A549 (cell line): Measurements from ENCODE around the gene ITGAX. TPM values are rescaled to one million over a fixed set of nuclear protein-coding genes. Genes with fewer than 3 reads are reported as not detected.
"Not testable (repeated sequence)": the region's sequence is repeated elsewhere in the genome, so short reads cannot be mapped to it uniquely, and the experiment has no call there.

ENCODE experiments used
- ATAC-seq, 2 experiments: fragments of 200-7000 bp in 1 of 2; fragments of >200 bp in 1 of 2; cut with Nextera tagmentation in 1 of 2; cut with Tn5 transposase in 1 of 2; 3 replicates each; pipeline versions ENCODE4 v1.8.0 to v1.9.1; 2018 to 2020; ENCODE audit warnings: mild to moderate bottlenecking in 1 of 2, moderate library complexity in 1 of 2
- CTCF ChIA-PET: fragments of 300-600 bp; sonication (Branson Sonifier 250); formaldehyde crosslinking; extraction: SDS; loops from one replicate; lab custom pipeline; 2021; ENCODE audit warnings: antibody characterized with exemption, inconsistent platforms; lab: Yijun Ruan, JAX
- POLR2A ChIA-PET: fragments of 350-600 bp; formaldehyde crosslinking; extraction: SDS; loops from one replicate; lab custom pipeline; 2021; ENCODE audit warnings: antibody characterized with exemption, inconsistent platforms; lab: Yijun Ruan, JAX
- DNase-seq, 2 experiments: peaks; one replicate each; pipeline versions ENCODE4 v3.0.0 to v3.0.0-alpha.2; 2011 to 2016; ENCODE audit warnings: low read depth in 1 of 2, low spot score in 1 of 2
- FAIRE-seq: peaks from 2 replicates; lab custom pipeline; 2011; peaks lifted over from hg19 to GRCh38; lab: Jason Lieb, UNC
- H3K27ac ChIP-seq, 2 experiments: fragments of >200 bp; sonication (Bioruptor Twin); formaldehyde crosslinking; 3 replicates each; pipeline ENCODE4 v1.5.1; 2016 to 2017
- H3K4me1 ChIP-seq: fragments of >200 bp; sonication (Bioruptor Twin); formaldehyde crosslinking; 3 replicates; pipeline ENCODE4 v1.6.1; 2016
- H3K4me2 ChIP-seq: fragments of >200 bp; sonication (Bioruptor Twin); formaldehyde crosslinking; 3 replicates; pipeline ENCODE4 v1.6.1; 2016
- H3K4me3 ChIP-seq: fragments of >200 bp; sonication (Bioruptor Twin); formaldehyde crosslinking; 3 replicates; pipeline ENCODE4 v1.5.1; 2016
- H3K9me3 ChIP-seq: fragments of >200 bp; sonication (Bioruptor Twin); formaldehyde crosslinking; 3 replicates; pipeline ENCODE4 v1.6.1; 2016
- CBX8 ChIP-seq: fragments of 200-600 bp; sonication (generic); IDR thresholded peaks from 2 replicates; pipeline ENCODE4 v1.6.1; 2016
- CHD2 ChIP-seq: fragments of 150-350 bp; IDR thresholded peaks from 2 replicates; pipeline ENCODE4 v1.6.1; 2014; ENCODE audit warnings: low read length; ENCODE audit not compliant: partially characterized antibody
- CHD4 ChIP-seq: fragments of 200-600 bp; sonication (generic); IDR thresholded peaks from 2 replicates; pipeline ENCODE4 v1.6.1; 2016; ENCODE audit warnings: antibody characterized with exemption, mild to moderate bottlenecking, borderline replicate concordance
- EHMT2 ChIP-seq: fragments of 200-600 bp; sonication (generic); IDR thresholded peaks from 2 replicates; pipeline ENCODE4 v1.6.1; 2016; ENCODE audit warnings: antibody characterized with exemption, low read depth, mild to moderate bottlenecking, moderate library complexity
- EP300 ChIP-seq, 2 experiments: fragments of >200 bp; sonication (Bioruptor Twin); formaldehyde crosslinking; IDR thresholded peaks; 2 replicates in 1 of 2; 3 replicates in 1 of 2; pipeline ENCODE4 v1.6.1; 2016 to 2017
- FOSL2 ChIP-seq, 2 experiments: fragments of 450-650 bp in 1 of 2; fragments of >200 bp in 1 of 2; sonication (Bioruptor Twin) in 1 of 2; formaldehyde crosslinking; IDR thresholded peaks; 2 replicates each; pipeline versions ENCODE4 v1.5.0 to v1.6.1; 2016 to 2020; ENCODE audit warnings: mild to moderate bottlenecking in 1 of 2, moderate library complexity in 1 of 2
- HDAC2 ChIP-seq: fragments of 200-600 bp; sonication (generic); IDR thresholded peaks from 2 replicates; pipeline ENCODE4 v1.6.1; 2016
- KDM1A ChIP-seq: fragments of 200-600 bp; sonication (generic); IDR thresholded peaks from 2 replicates; pipeline ENCODE4 v1.6.1; 2016; ENCODE audit warnings: low read depth, mild to moderate bottlenecking
- KDM5A ChIP-seq: fragments of 200-600 bp; sonication (generic); IDR thresholded peaks from 2 replicates; pipeline ENCODE4 v1.6.1; 2016; ENCODE audit warnings: antibody characterized with exemption, mild to moderate bottlenecking
- MAFK ChIP-seq: fragments of 450-650 bp; IDR thresholded peaks from 2 replicates; pipeline ENCODE4 v1.6.1; 2014; ENCODE audit not compliant: partially characterized antibody
- MAZ ChIP-seq: fragments of 150-350 bp; IDR thresholded peaks from 2 replicates; pipeline ENCODE4 v1.6.1; 2014; ENCODE audit warnings: antibody characterized with exemption, low read depth, low read length, borderline replicate concordance
- NPAS2 ChIP-seq: fragments of 250-450 bp; sonication (Bioruptor Pico); IDR thresholded peaks from 2 replicates; pipeline ENCODE4 v1.8.0; 2022; ENCODE audit warnings: mild to moderate bottlenecking, moderate library complexity, borderline replicate concordance
- NR3C1 ChIP-seq: fragments of >200 bp; sonication (Bioruptor Twin); formaldehyde crosslinking; IDR thresholded peaks from 3 replicates; pipeline ENCODE4 v1.6.1; 2017
- PHF8 ChIP-seq: fragments of 200-600 bp; sonication (generic); IDR thresholded peaks from 2 replicates; pipeline ENCODE4 v1.6.1; 2016; ENCODE audit warnings: low read depth, mild to moderate bottlenecking, antibody characterized with exemption, moderate library complexity, borderline replicate concordance
- RARB ChIP-seq: fragments of 250-450 bp; sonication (Bioruptor Pico); IDR thresholded peaks from 2 replicates; pipeline ENCODE4 v1.8.0; 2021; ENCODE audit warnings: mild to moderate bottlenecking, moderate library complexity
- RCOR1 ChIP-seq: fragments of 150-350 bp; IDR thresholded peaks from 2 replicates; pipeline ENCODE4 v1.6.1; 2014; ENCODE audit warnings: antibody characterized with exemption, low read length, low read depth
- RNF2 ChIP-seq: fragments of 200-600 bp; sonication (generic); IDR thresholded peaks from 2 replicates; pipeline ENCODE4 v1.6.1; 2016; ENCODE audit warnings: low read depth, mild to moderate bottlenecking, antibody characterized with exemption, moderate library complexity, borderline replicate concordance
- ZC3H11A ChIP-seq: fragments of 450-650 bp; IDR thresholded peaks from 2 replicates; pipeline ENCODE4 v1.6.1; 2014; ENCODE audit warnings: antibody characterized with exemption, mild to moderate bottlenecking
- ZFP36 ChIP-seq: fragments of 450-650 bp; IDR thresholded peaks from 2 replicates; pipeline ENCODE4 v1.6.1; 2014; ENCODE audit warnings: borderline replicate concordance; ENCODE audit not compliant: partially characterized antibody
- ZSCAN20 ChIP-seq: fragments of 250-450 bp; sonication (Bioruptor Pico); IDR thresholded peaks from 2 replicates; pipeline ENCODE4 v1.8.0; 2022; ENCODE audit warnings: mild to moderate bottlenecking, moderate library complexity
- WGBS: methylation state at CpG from one replicate; pipeline ENCODE4 v1.1.6; 2017; ENCODE audit errors: missing lambda C conversion rate; 5-methylcytosine and 5-hydroxymethylcytosine counted together
- polyA plus RNA-seq, 4 experiments: library from polyadenylated mRNA; depleted of rRNA in 3 of 4; stranded (reverse); fragments of >200 nt; fragmentation: RNase III in 1 of 4; extraction: RNeasy Plus Mini Kit Qiagen cat#74134 plus additional on column Dnase treatment in 1 of 4; gene quantifications; 2 replicates in 3 of 4; 3 replicates in 1 of 4; pipeline ENCODE4 v1.2.3, GENCODE V29; 2011 to 2017
- TF ChIP-seq, protein P1 (sequence below): fragments of 250-450 bp; sonication (Bioruptor Pico); IDR thresholded peaks from 2 replicates; pipeline ENCODE4 v1.5.0; 2020; ENCODE audit warnings: low read depth, mild to moderate bottlenecking, moderate library complexity
- TF ChIP-seq, protein P2 (sequence below): IDR thresholded peaks from 2 replicates; pipeline ENCODE4 v1.6.1; 2012

Gene ITGAX
- polyA plus RNA-seq, 2 of the 4 experiments (the other 2 are of a cell fraction): 0.49 to 0.87 TPM

DNA sequence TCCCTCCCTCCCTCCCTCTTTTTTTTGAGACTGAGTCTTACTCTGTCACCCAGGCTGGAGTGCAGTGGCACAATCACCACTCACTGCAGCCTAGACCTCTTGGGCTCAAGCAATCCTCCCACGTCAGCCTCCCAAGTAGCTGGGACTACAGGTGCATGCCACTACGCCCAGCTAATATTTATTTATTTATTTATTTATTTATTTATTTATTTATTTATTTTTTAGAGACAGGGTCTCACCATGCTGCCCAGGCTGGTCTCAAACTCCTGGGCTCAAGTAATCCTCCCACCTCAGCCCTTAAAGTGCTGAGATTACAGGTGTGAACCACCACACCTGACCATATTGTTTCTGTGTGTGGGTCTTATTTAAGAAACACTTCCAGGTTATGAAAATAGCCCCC, 62.1 kb downstream of the ITGAX start:
- peak; percentile 56 for TF ChIP-seq ZC3H11A
- H3K27ac ChIP-seq, H3K9me3 ChIP-seq, H3K4me2 ChIP-seq, POLR2A ChIA-PET, H3K4me1 ChIP-seq, H3K4me3 ChIP-seq, FAIRE-seq, DNase-seq, ATAC-seq: not testable (repeated sequence)
- WGBS: 38% methylated on average over 2 of the region's 2 CpGs
- CTCF ChIA-PET: interaction anchor here (0.6 to 1.5 kb wide), 3 partner anchors 26 to 488 kb away, joined by 3 to 4 read pairs (median 3); partner anchors contain the start of gene ZNF843

DNA sequence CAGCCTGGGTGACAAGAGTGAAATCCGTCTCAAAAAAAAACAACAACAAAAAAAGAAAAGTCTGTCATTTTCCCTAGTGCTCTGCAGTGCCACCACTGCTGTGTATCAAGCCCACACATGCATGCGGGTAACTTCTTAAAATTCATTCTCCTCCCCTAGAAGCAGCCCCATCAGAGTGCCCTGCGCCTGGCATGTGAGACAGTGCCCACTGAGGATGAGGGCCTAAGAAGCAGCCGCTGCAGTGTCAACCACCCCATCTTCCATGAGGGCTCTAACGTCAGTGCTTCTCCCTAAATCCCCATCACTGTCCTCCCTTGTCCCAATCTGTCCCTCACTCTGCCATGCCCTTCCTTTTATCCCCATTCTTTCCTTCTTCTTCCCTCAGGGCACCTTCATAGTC, 62.9 kb downstream of the ITGAX start:
- CTCF ChIA-PET: no interaction called here
- no peak overlapping the region for H3K27ac ChIP-seq
- no peak for TF ChIP-seq RNF2
- H3K4me1 ChIP-seq: no peaks in the 10 kb centered on the region
- WGBS: 50% methylated on average over 5 of the region's 5 CpGs
- FAIRE-seq (no peak), ATAC-seq (no peak), DNase-seq (no peak)
- no peak overlapping the region for H3K4me2 ChIP-seq
- H3K9me3 ChIP-seq: peaks cover 7% of the 10 kb centered on the region; the same call in 2 of the 3 replicates
- no peak overlapping the region for H3K4me3 ChIP-seq
- POLR2A ChIA-PET: no interaction called here

DNA sequence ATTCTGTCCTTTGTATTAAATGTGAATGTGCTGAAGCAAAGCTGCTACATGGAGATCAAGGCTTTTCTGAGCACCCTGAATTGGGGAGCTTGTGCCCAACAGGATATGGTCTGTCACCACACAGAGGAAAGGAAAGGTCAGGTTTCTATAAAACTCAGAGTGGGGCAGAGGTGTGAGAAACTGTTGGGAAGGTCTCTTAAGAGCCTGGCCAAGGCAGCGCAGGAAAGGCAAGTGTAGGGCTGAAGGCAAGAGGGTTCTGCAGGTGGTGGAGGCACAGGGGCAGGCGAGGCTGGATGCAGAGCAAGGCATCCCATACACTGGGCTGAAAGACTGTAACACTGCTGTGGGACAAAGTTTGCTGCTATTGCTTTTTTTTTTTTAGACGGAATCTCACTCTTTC, 65.1 kb downstream of the ITGAX start:
- FAIRE-seq: no peak
- CTCF ChIA-PET: interaction anchor here (0.6 to 1.3 kb wide), 3 partner anchors 23 to 331 kb away, joined by 3 to 8 read pairs (median 3); partner anchors contain the start of genes PRSS53 and ZNF843
- H3K4me3 ChIP-seq: no peak overlapping the region
- WGBS: 38% methylated on average over 3 of the region's 3 CpGs
- DNase-seq: no peak
- TF ChIP-seq RNF2: no peak
- no peak for TF ChIP-seq RARB (CRISPR knock-in tag)
- no peak for TF ChIP-seq MAZ
- TF ChIP-seq MAFK: no peak
- TF ChIP-seq HDAC2: no peak
- no peak for TF ChIP-seq KDM5A
- TF ChIP-seq KDM1A: no peak
- TF ChIP-seq CBX8: no peak
- TF ChIP-seq EHMT2: no peak
- no peak for TF ChIP-seq ZSCAN20 (CRISPR knock-in tag)
- TF ChIP-seq CHD2: no peak
- no peak for TF ChIP-seq CHD4
- TF ChIP-seq ZFP36: no peak
- no peak for TF ChIP-seq FOSL2 (IDR thresholded peaks at IDR 0.05)
- TF ChIP-seq FOSL2 (CRISPR knock-in tag; IDR thresholded peaks at IDR 0.05): no peak
- TF ChIP-seq RCOR1: no peak
- no peak for TF ChIP-seq EP300 (IDR thresholded peaks at IDR 0.05)
- TF ChIP-seq, protein P1, sequence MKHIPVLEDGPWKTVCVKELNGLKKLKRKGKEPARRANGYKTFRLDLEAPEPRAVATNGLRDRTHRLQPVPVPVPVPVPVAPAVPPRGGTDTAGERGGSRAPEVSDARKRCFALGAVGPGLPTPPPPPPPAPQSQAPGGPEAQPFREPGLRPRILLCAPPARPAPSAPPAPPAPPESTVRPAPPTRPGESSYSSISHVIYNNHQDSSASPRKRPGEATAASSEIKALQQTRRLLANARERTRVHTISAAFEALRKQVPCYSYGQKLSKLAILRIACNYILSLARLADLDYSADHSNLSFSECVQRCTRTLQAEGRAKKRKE (CRISPR knock-in tag): no peak
- TF ChIP-seq, protein P2, sequence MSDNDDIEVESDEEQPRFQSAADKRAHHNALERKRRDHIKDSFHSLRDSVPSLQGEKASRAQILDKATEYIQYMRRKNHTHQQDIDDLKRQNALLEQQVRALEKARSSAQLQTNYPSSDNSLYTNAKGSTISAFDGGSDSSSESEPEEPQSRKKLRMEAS: no peak
- no peak overlapping the region for H3K27ac ChIP-seq
- POLR2A ChIA-PET: no interaction called here
- H3K4me2 ChIP-seq: no peak overlapping the region
- peaks cover 11% of the 10 kb centered on the region; the same call in 2 of the 3 replicates for H3K9me3 ChIP-seq
- ATAC-seq: no peak
- no peaks in the 10 kb centered on the region for H3K4me1 ChIP-seq

DNA sequence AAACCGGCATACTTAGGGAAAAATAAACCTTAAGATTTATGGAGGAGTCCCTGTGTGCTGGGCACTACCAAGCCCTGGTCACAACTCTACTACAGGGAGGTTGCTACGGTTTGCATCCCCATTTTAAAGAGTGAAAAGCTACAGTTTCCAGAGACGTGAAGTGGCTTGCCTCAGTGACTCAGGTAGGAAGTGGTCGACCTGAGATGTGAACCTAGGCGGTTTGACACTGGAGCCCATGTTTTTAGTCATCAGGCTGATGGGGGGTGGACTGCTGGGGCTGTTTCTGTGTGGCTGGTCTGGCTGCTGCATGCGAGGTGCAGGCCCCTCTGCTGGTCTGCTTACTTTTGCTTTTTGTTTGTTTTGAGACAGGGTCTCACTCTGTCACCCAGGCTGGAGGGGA, 66.6 kb downstream of the ITGAX start:
- CTCF ChIA-PET: interaction anchor here (0.6 to 1.7 kb wide), 3 partner anchors 10 to 206 kb away, joined by 3 to 6 read pairs (median 4); partner anchors contain the start of gene ZNF843
- TF ChIP-seq NR3C1 (no peak), KDM1A (no peak), PHF8 (no peak), NPAS2 (no peak)
- TF ChIP-seq, all 56 proteins: peak for 0
- FAIRE-seq: no peak
- no peak overlapping the region for H3K4me3 ChIP-seq
- H3K9me3 ChIP-seq: peaks cover 11% of the 10 kb centered on the region; the same call in 2 of the 3 replicates
- no peak overlapping the region for H3K27ac ChIP-seq
- 13% methylated on average over 6 of the region's 6 CpGs for WGBS
- H3K4me2 ChIP-seq: no peak overlapping the region
- H3K4me1 ChIP-seq: no peaks in the 10 kb centered on the region
- POLR2A ChIA-PET: interaction anchor here (0.7 kb wide), 1 partner anchor 63 kb away, joined by 3 read pairs; no protein-coding TSS in a partner anchor
- DNase-seq: no peak
- no peak for ATAC-seq
